ENCODE measurements around the gene PLXNA4. TPM values are rescaled to one million over a fixed set of nuclear protein-coding genes. Genes with fewer than 3 reads are reported as not detected.

Gene PLXNA4
- total RNA-seq, 1 donor from 2014 or later = 5.3 TPM

- DNase-seq (ENCODE audit: low read depth in 2 of 2) = no peak
These were observed 44.0 kb downstream of the PLXNA4 start for GRCh38 chr7:132532281-132532680.

- peak in 1 of 2 donors; percentile 11 for DNase-seq (ENCODE audit: low read depth in 2 of 2)
These were observed 44.7 kb downstream of the PLXNA4 start for GRCh38 chr7:132531562-132531961.

GRCh38 chr7:132528695-132529094 is 47.6 kb downstream of the PLXNA4 start:
- DNase-seq (ENCODE audit: low read depth in 2 of 2) = no peak

- DNase-seq (ENCODE audit: low read depth in 2 of 2) = no peak
These were observed 48.5 kb downstream of the PLXNA4 start for GRCh38 chr7:132527467-132528410.

- DNase-seq (ENCODE audit: low read depth in 2 of 2) = no peak
These were observed 50.0 kb downstream of the PLXNA4 start for GRCh38 chr7:132526111-132526740.

- no peak for DNase-seq (ENCODE audit: low read depth in 2 of 2)
These were observed 54.8 kb downstream of the PLXNA4 start for GRCh38 chr7:132521423-132521822.

GRCh38 chr7:132520591-132521280 is 55.5 kb downstream of the PLXNA4 start:
- DNase-seq (ENCODE audit: low read depth in 2 of 2) = no peak

GRCh38 chr7:132519936-132520335 is 56.3 kb downstream of the PLXNA4 start:
- DNase-seq (ENCODE audit: low read depth in 2 of 2) = no peak

GRCh38 chr7:132518839-132519173 is 57.5 kb downstream of the PLXNA4 start:
- DNase-seq (ENCODE audit: low read depth in 2 of 2) = no peak

- DNase-seq (ENCODE audit: low read depth in 2 of 2) = peak in 1 of 2 donors; percentile 22
These were observed 58.0 kb downstream of the PLXNA4 start for GRCh38 chr7:132518102-132518838.

GRCh38 chr7:132516042-132516840 is 60.0 kb downstream of the PLXNA4 start:
- peak; percentile 74 to 76 for DNase-seq (ENCODE audit: low read depth in 2 of 2)

- DNase-seq (ENCODE audit: low read depth in 2 of 2) = no peak
These were observed 61.1 kb downstream of the PLXNA4 start for GRCh38 chr7:132515181-132515580.

- DNase-seq (ENCODE audit: low read depth in 2 of 2) = no peak
These were observed 61.8 kb downstream of the PLXNA4 start for GRCh38 chr7:132514430-132514829.

GRCh38 chr7:132511921-132512320 is 64.3 kb downstream of the PLXNA4 start:
- no peak for DNase-seq (ENCODE audit: low read depth in 2 of 2)

GRCh38 chr7:132511387-132511786 is 64.9 kb downstream of the PLXNA4 start:
- no peak for DNase-seq (ENCODE audit: low read depth in 2 of 2)

GRCh38 chr7:132509643-132510042 is 66.6 kb downstream of the PLXNA4 start:
- DNase-seq (ENCODE audit: low read depth in 2 of 2) = no peak

- DNase-seq (ENCODE audit: low read depth in 2 of 2) = no peak
These were observed 67.4 kb downstream of the PLXNA4 start for GRCh38 chr7:132508724-132509353.

- DNase-seq (ENCODE audit: low read depth in 2 of 2) = no peak
These were observed 71.4 kb downstream of the PLXNA4 start for GRCh38 chr7:132504852-132505251.

GRCh38 chr7:132504071-132504470 is 72.2 kb downstream of the PLXNA4 start:
- DNase-seq (ENCODE audit: low read depth in 2 of 2) = no peak

GRCh38 chr7:132503415-132503814 is 72.9 kb downstream of the PLXNA4 start:
- DNase-seq (ENCODE audit: low read depth in 2 of 2) = no peak
